ENCODE measurements around the gene RNF144B. TPM values are rescaled to one million over a fixed set of nuclear protein-coding genes. Genes with fewer than 3 reads are reported as not detected.

RNF144B gene
- total RNA-seq, 2 donors from 2014 or later: 19.0 to 20.0 TPM

- DNase-seq (no peak), ATAC-seq (peak in 1 of 2 donors; percentile 33)
- intact Hi-C loops (cut with DNase I): no loop called here
Measured at GRCh38 chr6:18467741-18468502, 80.8 kb downstream of the RNF144B start.

GRCh38 chr6:18468503-18468843 is 81.3 kb downstream of the RNF144B start:
- no peak for DNase-seq
- no peak for ATAC-seq
- intact Hi-C loops (cut with DNase I): no loop called here

- ATAC-seq (no peak), DNase-seq (no peak)
- intact Hi-C loops (cut with DNase I): no loop called here
Measured at GRCh38 chr6:18469536-18469935, 82.4 kb downstream of the RNF144B start.

GRCh38 chr6:18471232-18471964 is 84.2 kb downstream of the RNF144B start:
- intact Hi-C loops (cut with DNase I): no loop called here
- peak in 1 of 2 donors; percentile 23 for ATAC-seq
- no peak for DNase-seq

DNA sequence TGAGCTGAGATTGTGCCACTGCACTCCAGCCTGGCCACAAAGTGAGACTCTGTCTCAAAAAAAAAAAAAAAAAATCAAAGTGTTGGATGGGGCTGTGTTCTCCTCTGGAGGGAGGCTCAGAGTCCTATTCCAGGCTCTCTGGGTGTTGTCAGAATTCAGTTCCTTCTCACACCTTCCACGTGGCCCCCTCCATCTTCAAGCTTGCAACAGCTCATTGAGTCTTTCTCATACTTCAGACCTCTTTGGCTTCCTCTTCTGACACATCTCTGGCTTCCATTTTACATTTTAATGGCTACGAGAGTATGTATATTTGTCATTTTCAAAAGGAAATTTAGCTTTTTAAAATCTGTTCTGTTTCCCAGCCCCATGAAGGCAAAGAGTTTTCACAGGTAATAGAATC is 85.8 kb downstream of the RNF144B start:
- DNase-seq (no peak), ATAC-seq (no peak)
- intact Hi-C loops (cut with DNase I): no loop called here

DNA sequence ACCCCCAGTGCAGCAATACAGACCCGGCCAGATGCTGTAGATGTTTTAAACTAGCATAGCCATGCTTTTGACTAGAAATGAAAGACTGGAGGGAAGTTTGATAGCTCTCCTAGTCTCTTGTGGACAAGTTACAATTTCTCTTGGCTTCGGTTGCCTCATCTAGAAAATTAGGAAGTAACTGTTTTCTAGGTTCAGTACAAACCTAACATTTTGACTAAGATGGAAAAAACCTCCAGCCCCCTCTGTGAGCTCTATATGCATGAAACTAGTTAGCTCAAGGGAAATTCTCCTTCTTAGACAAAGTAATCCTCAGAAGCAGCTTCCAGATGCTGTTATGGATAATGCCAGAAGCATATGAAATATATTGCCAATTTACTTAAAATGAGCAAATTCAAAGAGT is 86.6 kb downstream of the RNF144B start:
- no peak for DNase-seq
- ATAC-seq: no peak
- intact Hi-C loops (cut with DNase I): no loop called here

DNA sequence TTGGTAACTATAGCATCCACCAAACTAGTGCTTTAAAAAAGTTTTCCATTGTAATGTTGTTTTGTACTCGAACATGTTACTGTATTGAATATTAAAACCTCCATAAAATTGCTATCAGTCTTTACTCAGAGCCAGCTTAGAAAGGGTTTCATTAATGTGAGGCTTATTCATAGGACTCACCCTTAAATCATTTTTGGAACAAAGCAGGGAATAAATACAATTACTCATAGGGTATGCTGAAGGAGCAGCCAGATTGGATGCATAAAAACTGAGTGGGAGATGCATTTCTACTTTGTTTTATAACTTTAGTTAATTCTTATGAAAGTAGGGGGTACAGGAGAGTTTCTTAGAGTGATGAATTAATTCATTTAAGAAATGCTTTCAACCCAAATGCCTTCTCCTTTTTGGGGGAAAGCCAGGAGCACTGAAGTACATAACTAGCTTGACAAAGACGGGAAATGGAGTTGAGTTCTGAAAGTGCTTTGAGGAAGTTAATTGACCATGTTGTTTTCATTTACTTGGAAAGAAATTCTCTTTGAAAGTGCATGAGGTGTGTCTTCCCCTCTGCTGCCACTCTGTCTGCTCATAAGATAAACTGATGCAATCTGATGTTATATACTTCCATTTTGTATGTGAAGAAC is 90.3 kb downstream of the RNF144B start:
- intact Hi-C loops (cut with DNase I): no loop called here
- DNase-seq (no peak), ATAC-seq (no peak)

- DNase-seq (no peak), ATAC-seq (no peak)
- intact Hi-C loops (cut with DNase I): no loop called here
Measured at GRCh38 chr6:18478610-18479009, 91.5 kb downstream of the RNF144B start.

- intact Hi-C loops (cut with DNase I): no loop called here
- ATAC-seq: no peak
- no peak for DNase-seq
Measured at GRCh38 chr6:18481870-18482269, 94.7 kb downstream of the RNF144B start.

- DNase-seq (no peak), ATAC-seq (no peak)
- intact Hi-C loops (cut with DNase I): no loop called here
Measured at GRCh38 chr6:18485660-18486435, 98.7 kb downstream of the RNF144B start.

DNA sequence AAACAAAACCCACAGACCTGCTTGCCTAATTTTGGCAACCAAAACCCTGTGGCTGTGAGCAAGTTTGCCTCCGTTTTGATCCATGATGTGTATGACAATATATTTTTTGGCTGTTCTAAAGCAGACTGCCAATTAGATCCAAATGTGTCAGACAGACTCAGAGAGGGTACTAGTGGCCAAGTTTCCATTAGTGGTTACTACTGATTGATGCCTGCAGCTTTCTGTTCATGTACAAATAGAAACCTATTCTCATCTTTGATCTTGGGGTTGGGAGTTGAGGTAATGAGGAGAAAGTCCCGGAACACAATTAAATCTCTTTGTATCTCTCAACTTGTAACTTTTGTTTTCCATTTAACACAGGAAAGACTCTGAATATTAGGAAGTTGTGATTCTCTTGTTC is 100.9 kb downstream of the RNF144B start:
- no peak for ATAC-seq
- no peak for DNase-seq
- intact Hi-C loops (cut with DNase I): no loop called here

- intact Hi-C loops (cut with DNase I): no loop called here
- no peak for DNase-seq
- no peak for ATAC-seq
Measured at GRCh38 chr6:18488526-18489270, 101.5 kb downstream of the RNF144B start.

- ATAC-seq: no peak
- no peak for DNase-seq
- intact Hi-C loops (cut with DNase I): no loop called here
Measured at GRCh38 chr6:18489335-18489734, 102.2 kb downstream of the RNF144B start.

- ATAC-seq (no peak), DNase-seq (no peak)
- intact Hi-C loops (cut with DNase I): no loop called here
Measured at GRCh38 chr6:18491308-18492045, 104.3 kb downstream of the RNF144B start.

- DNase-seq: no peak
- intact Hi-C loops (cut with DNase I): no loop called here
- no peak for ATAC-seq
Measured at GRCh38 chr6:18492972-18493371, 105.8 kb downstream of the RNF144B start.

GRCh38 chr6:18493382-18493891 is 106.3 kb downstream of the RNF144B start:
- ATAC-seq: no peak
- intact Hi-C loops (cut with DNase I): no loop called here

GRCh38 chr6:18493925-18494324 is 106.8 kb downstream of the RNF144B start:
- intact Hi-C loops (cut with DNase I): no loop called here
- no peak for ATAC-seq
- no peak for DNase-seq

More at GRCh38 chr6:18493382-18493891, 106.3 kb downstream of the RNF144B start:
- DNase-seq: no peak

DNA sequence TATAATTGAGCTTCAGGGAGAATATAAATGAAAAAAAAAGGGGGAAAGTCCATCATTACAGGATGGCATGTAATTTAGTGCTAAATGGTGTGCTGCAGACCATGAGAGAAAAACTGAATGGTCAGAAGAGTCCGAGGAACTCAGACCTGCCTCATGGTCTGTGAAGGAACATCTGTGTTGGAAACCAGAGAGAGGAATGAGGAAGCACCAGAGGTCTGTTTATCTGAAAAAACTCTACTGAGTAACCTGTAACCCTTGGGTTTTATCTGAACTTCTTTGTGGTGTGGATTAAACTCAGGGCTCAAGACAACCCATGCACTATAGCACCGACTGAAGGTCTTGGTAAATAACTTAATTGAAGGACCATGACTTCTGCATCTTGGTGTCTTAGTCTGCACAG is 108.1 kb downstream of the RNF144B start:
- no peak for ATAC-seq
- intact Hi-C loops (cut with DNase I): no loop called here
- DNase-seq: no peak
